Measurements from ENCODE around the gene COL26A1. TPM values are rescaled to one million over a fixed set of nuclear protein-coding genes. Genes with fewer than 3 reads are reported as not detected.
"Not testable (repeated sequence)": the region's sequence is repeated elsewhere in the genome, so short reads cannot be mapped to it uniquely, and the experiment has no call there.

COL26A1 gene
- total and polyA plus RNA-seq, 2 of the 4 experiments (the other 2 are of a cell fraction) = not detected

GRCh38 chr7:101490439-101490838 is 127.8 kb downstream of the COL26A1 start:
- H3K56ac ChIP-seq (ENCODE audit: extremely low read depth, insufficient read depth, low read length); H3K4me2 ChIP-seq (ENCODE audit: low read depth, low read length); H2BK20ac ChIP-seq (ENCODE audit: low read depth, low read length); H2BK15ac ChIP-seq (ENCODE audit: low read depth, low read length); H3K23ac ChIP-seq (ENCODE audit: low read depth, low read length); H3K14ac ChIP-seq (replicated peaks; ENCODE audit: low read depth, low read length); H3K27ac ChIP-seq (ENCODE audit: insufficient read depth, low read length); H2AK5ac ChIP-seq (ENCODE audit: low read depth, low read length); H4K5ac ChIP-seq (ENCODE audit: low read depth, low read length); H3K4ac ChIP-seq (ENCODE audit: low read depth, low read length); H3K4me3 ChIP-seq (ENCODE audit: insufficient read depth, low read depth, low read length); H3K9me1 ChIP-seq (ENCODE audit: insufficient read depth, low read length); H2BK120ac ChIP-seq (ENCODE audit: low read depth, low read length); H3K79me1 ChIP-seq (ENCODE audit: low read depth in 1 of 2, low read length in 2 of 2); H3K36me3 ChIP-seq (ENCODE audit: control insufficient read depth, insufficient read depth, low read length); H3K9me3 ChIP-seq (ENCODE audit: control insufficient read depth, insufficient read depth, low read length); H4K20me1 ChIP-seq (ENCODE audit: insufficient read depth, low read length); POLR2A ChIA-PET (ENCODE audit: unreplicated experiment); H2AK9ac ChIP-seq (replicated peaks; ENCODE audit: low read depth, low read length, poor library complexity); H2AFZ ChIP-seq (replicated peaks; ENCODE audit: low read length, poor library complexity); H4K91ac ChIP-seq (ENCODE audit: insufficient read depth, low read depth, low read length); H3K9ac ChIP-seq (ENCODE audit: low read depth, low read length); ATAC-seq (ENCODE audit: low read depth); H4K8ac ChIP-seq (ENCODE audit: low read depth in 2 of 2, low read length in 2 of 2); intact Hi-C loops (cut with micrococcal nuclease); BruUV-seq (replicated peaks); H2BK5ac ChIP-seq (ENCODE audit: low read depth, low read length, poor library complexity, severe bottlenecking); dilution Hi-C loops (cut with HindIII; ENCODE audit: low sequenced_read_pairs, unreplicated experiment); in situ Hi-C loops (cut with MboI; ENCODE audit: low sequenced_read_pairs); H3K18ac ChIP-seq (ENCODE audit: low read depth, low read length); DNase-seq; H3K4me1 ChIP-seq (ENCODE audit: control insufficient read depth, insufficient read depth, low read length): not testable (repeated sequence)
- H3K27me3 ChIP-seq (ENCODE audit: control insufficient read depth, insufficient read depth, low read length) = peaks cover 35% of the 10 kb centered on the region
- CTCF ChIA-PET = interaction anchor here (0.7 kb wide), 1 partner anchor 17 kb away, joined by 6 read pairs; no protein-coding TSS in a partner anchor
- WGBS, 2 experiments (ENCODE audit: extremely low coverage in 2 of 2, insufficient read length in 1 of 2) = 92% methylated on average over 2 of the region's 9 CpGs; no CpG with 5 or more reads in 1 of the 2 experiments

- POLR2A ChIA-PET (ENCODE audit: unreplicated experiment); H2BK120ac ChIP-seq (ENCODE audit: low read depth, low read length); H2BK15ac ChIP-seq (ENCODE audit: low read depth, low read length); H4K20me1 ChIP-seq (ENCODE audit: insufficient read depth, low read length); H3K4me1 ChIP-seq (ENCODE audit: control insufficient read depth, insufficient read depth, low read length); H2BK20ac ChIP-seq (ENCODE audit: low read depth, low read length); intact Hi-C loops (cut with micrococcal nuclease); H3K9ac ChIP-seq (ENCODE audit: low read depth, low read length); H2AK5ac ChIP-seq (ENCODE audit: low read depth, low read length); ATAC-seq (ENCODE audit: low read depth); H3K56ac ChIP-seq (ENCODE audit: extremely low read depth, insufficient read depth, low read length); H3K36me3 ChIP-seq (ENCODE audit: control insufficient read depth, insufficient read depth, low read length); CTCF ChIA-PET; H3K9me1 ChIP-seq (ENCODE audit: insufficient read depth, low read length); H3K14ac ChIP-seq (replicated peaks; ENCODE audit: low read depth, low read length); dilution Hi-C loops (cut with HindIII; ENCODE audit: low sequenced_read_pairs, unreplicated experiment); H3K27ac ChIP-seq (ENCODE audit: insufficient read depth, low read length); H2AFZ ChIP-seq (replicated peaks; ENCODE audit: low read length, poor library complexity); H4K5ac ChIP-seq (ENCODE audit: low read depth, low read length); H3K79me1 ChIP-seq (ENCODE audit: low read depth in 1 of 2, low read length in 2 of 2); in situ Hi-C loops (cut with MboI; ENCODE audit: low sequenced_read_pairs); H2AK9ac ChIP-seq (replicated peaks; ENCODE audit: low read depth, low read length, poor library complexity); H2BK5ac ChIP-seq (ENCODE audit: low read depth, low read length, poor library complexity, severe bottlenecking); BruUV-seq (replicated peaks); H3K18ac ChIP-seq (ENCODE audit: low read depth, low read length); H3K9me3 ChIP-seq (ENCODE audit: control insufficient read depth, insufficient read depth, low read length); DNase-seq; H4K8ac ChIP-seq (ENCODE audit: low read depth in 2 of 2, low read length in 2 of 2); H3K4ac ChIP-seq (ENCODE audit: low read depth, low read length); H4K91ac ChIP-seq (ENCODE audit: insufficient read depth, low read depth, low read length); H3K4me3 ChIP-seq (ENCODE audit: insufficient read depth, low read depth, low read length); H3K23ac ChIP-seq (ENCODE audit: low read depth, low read length); H3K4me2 ChIP-seq (ENCODE audit: low read depth, low read length): not testable (repeated sequence)
- no CpG with 5 or more reads among the region's 4 CpGs for WGBS, 2 experiments (ENCODE audit: extremely low coverage in 2 of 2, insufficient read length in 1 of 2)
- peaks cover 31% of the 10 kb centered on the region for H3K27me3 ChIP-seq (ENCODE audit: control insufficient read depth, insufficient read depth, low read length)
These were observed 128.8 kb downstream of the COL26A1 start for GRCh38 chr7:101491442-101491841.
